Measurements from ENCODE around the gene CCBE1. TPM values are rescaled to one million over a fixed set of nuclear protein-coding genes. Genes with fewer than 3 reads are reported as not detected.
A peak's percentile ranks its signal among the peaks of the same experiment; 100 is the strongest.

Gene CCBE1
- total and polyA plus RNA-seq, 2 of the 4 experiments (the other 2 are of a cell fraction) = 64.8 to 148 TPM

- Histone ChIP-seq H3K18ac (ENCODE audit: low read depth, low read length) (peak overlapping the region; percentile 63), H3K36me3 (ENCODE audit: control insufficient read depth, insufficient read depth, low read length) (no peaks in the 10 kb centered on the region), H2BK20ac (ENCODE audit: low read depth, low read length) (peak overlapping the region; percentile 10; the same call in 1 of the 2 replicates), H3K9me1 (ENCODE audit: insufficient read depth, low read length) (peaks cover 34% of the 10 kb centered on the region), H3K4ac (ENCODE audit: low read depth, low read length) (peak overlapping the region; percentile 62), H2BK5ac (ENCODE audit: low read depth, low read length, poor library complexity, severe bottlenecking) (no peak overlapping the region), H3K27me3 (ENCODE audit: control insufficient read depth, insufficient read depth, low read length) (no peaks in the 10 kb centered on the region), H4K91ac (ENCODE audit: insufficient read depth, low read depth, low read length) (peak overlapping the region; percentile 35; the same call in 1 of the 2 replicates), H3K79me1 (ENCODE audit: low read depth in 1 of 2, low read length in 2 of 2) (peaks cover 56 to 66% of the 10 kb centered on the region in 2 experiments), H4K8ac (ENCODE audit: low read depth in 2 of 2, low read length in 2 of 2) (peak overlapping the region in 1 of 2 experiments; percentile 23; a peak in 1 of 4 replicates), H3K4me1 (ENCODE audit: control insufficient read depth, insufficient read depth, low read length) (peaks cover 20% of the 10 kb centered on the region), H4K5ac (ENCODE audit: low read depth, low read length) (peak overlapping the region; percentile 36; the same call in 1 of the 2 replicates), H3K27ac (ENCODE audit: insufficient read depth, low read length) (peak overlapping the region; percentile 40; the same call in 1 of the 2 replicates), H3K4me3 (ENCODE audit: insufficient read depth, low read depth, low read length) (no peak overlapping the region), H3K9ac (ENCODE audit: low read depth, low read length) (no peak overlapping the region), H3K23ac (ENCODE audit: low read depth, low read length) (peak overlapping the region; percentile 11; the same call in 1 of the 2 replicates), H2BK15ac (ENCODE audit: low read depth, low read length) (peak overlapping the region; percentile 63; the same call in 2 of the 3 replicates), H2AFZ (replicated peaks; ENCODE audit: low read length, poor library complexity) (no peak overlapping the region), H3K14ac (replicated peaks; ENCODE audit: low read depth, low read length) (peak overlapping the region; percentile 4; the same call in 1 of the 2 replicates), H3K4me2 (ENCODE audit: low read depth, low read length) (peak overlapping the region; percentile 82), H2AK5ac (ENCODE audit: low read depth, low read length) (peak overlapping the region; percentile 27), H2BK120ac (ENCODE audit: low read depth, low read length) (peak overlapping the region; percentile 53; the same call in 1 of the 2 replicates), H3K56ac (ENCODE audit: extremely low read depth, insufficient read depth, low read length) (no peak overlapping the region), H2AK9ac (replicated peaks; ENCODE audit: low read depth, low read length, poor library complexity) (no peak overlapping the region), H4K20me1 (ENCODE audit: insufficient read depth, low read length) (peaks cover 41% of the 10 kb centered on the region; the same call in 1 of the 2 replicates), H3K9me3 (ENCODE audit: control insufficient read depth, insufficient read depth, low read length) (no peaks in the 10 kb centered on the region)
- dilution Hi-C loops (cut with HindIII; ENCODE audit: low sequenced_read_pairs, unreplicated experiment) = no loop called here
- no TSS peak for BruUV-seq (replicated peaks)
- TF ChIP-seq MAZ (IDR thresholded peaks at IDR 0.05; ENCODE audit: borderline replicate concordance, low read depth, low read length) (no peak), CEBPB (IDR thresholded peaks at IDR 0.05; ENCODE audit: low read depth, low read length) (peak; percentile 86), ELK1 (IDR thresholded peaks at IDR 0.05; ENCODE audit: borderline replicate concordance, low read depth, low read length) (no peak), BHLHE40 (IDR thresholded peaks at IDR 0.05; ENCODE audit: low read depth, low read length) (peak; percentile 87)
- ChIA-PET POLR2A (ENCODE audit: unreplicated experiment) (no interaction called here), CTCF (interaction anchor here (1.1 to 1.2 kb wide), 3 partner anchors 73 to 200 kb away, joined by 3 to 4 read pairs (median 3); partner anchors contain the start of gene CCBE1)
- intact Hi-C loops (cut with micrococcal nuclease) = loop anchor here (10.0 kb wide), 1 partner anchor 281 kb away; no protein-coding TSS in a partner anchor
- 25% methylated on average over 2 of the region's 10 CpGs; no CpG with 5 or more reads in 1 of the 2 experiments for WGBS, 2 experiments (ENCODE audit: extremely low coverage in 2 of 2, insufficient read length in 1 of 2)
- DNase-seq (peak; percentile 63), ATAC-seq (ENCODE audit: low read depth) (peak; percentile 65)
- in situ Hi-C loops (cut with MboI; ENCODE audit: low sequenced_read_pairs) = no loop called here
These were observed 73.5 kb downstream of the CCBE1 start for GRCh38 chr18:59623456-59624368.

Measured in IMR-90 (cell line).